ENCODE measurements around the gene PTPN7. TPM values are rescaled to one million over a fixed set of nuclear protein-coding genes. Genes with fewer than 3 reads are reported as not detected.

PTPN7 gene
- polyA plus RNA-seq, 2 of the 4 experiments (the other 2 are of a cell fraction): 0.08 TPM; not detected in 1

GRCh38 chr1:202162418-202163280 lies 2.2 kb upstream of the PTPN7 start (continued):
- TF ChIP-seq, protein P1, sequence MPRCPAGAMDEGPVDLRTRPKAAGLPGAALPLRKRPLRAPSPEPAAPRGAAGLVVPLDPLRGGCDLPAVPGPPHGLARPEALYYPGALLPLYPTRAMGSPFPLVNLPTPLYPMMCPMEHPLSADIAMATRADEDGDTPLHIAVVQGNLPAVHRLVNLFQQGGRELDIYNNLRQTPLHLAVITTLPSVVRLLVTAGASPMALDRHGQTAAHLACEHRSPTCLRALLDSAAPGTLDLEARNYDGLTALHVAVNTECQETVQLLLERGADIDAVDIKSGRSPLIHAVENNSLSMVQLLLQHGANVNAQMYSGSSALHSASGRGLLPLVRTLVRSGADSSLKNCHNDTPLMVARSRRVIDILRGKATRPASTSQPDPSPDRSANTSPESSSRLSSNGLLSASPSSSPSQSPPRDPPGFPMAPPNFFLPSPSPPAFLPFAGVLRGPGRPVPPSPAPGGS (IDR thresholded peaks at IDR 0.05): no peak
- TF ChIP-seq JUNB (IDR thresholded peaks at IDR 0.05): no peak

DNA sequence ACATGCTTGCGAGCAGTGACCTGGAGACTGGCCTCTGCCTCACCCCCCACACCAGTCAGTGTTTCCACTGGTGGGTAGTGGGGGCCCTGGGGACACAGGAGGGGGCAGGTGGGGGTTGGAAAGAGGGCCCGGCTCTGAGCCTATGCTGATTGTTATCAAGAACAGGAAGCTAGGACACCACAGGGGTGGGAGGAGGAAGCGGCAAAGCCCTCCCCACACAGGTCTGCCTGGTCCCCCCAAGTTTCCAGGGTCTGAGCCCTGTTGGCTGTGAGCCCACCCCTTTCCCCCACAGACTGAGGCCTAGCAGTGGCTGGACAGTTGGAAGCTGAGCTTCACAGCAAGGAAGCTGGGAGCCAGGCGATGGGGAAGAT lies 1.6 kb upstream of the PTPN7 start:
- ATAC-seq: no peak
- Histone ChIP-seq H3K4me2 (no peak overlapping the region), H3K4me1 (peaks cover 13% of the 10 kb centered on the region; the same call in 2 of the 3 replicates), H3K27ac (peak overlapping the region in 1 of 2 experiments; percentile 32; a peak in 1 of 6 replicates), H3K4me3 (no peak overlapping the region), H3K9me3 (no peaks in the 10 kb centered on the region)
- no peak for FAIRE-seq
- ChIA-PET POLR2A (no interaction called here), CTCF (interaction anchor here (0.7 to 2.1 kb wide), 4 partner anchors 9 to 28 kb away, joined by 3 to 7 read pairs (median 5); no protein-coding TSS in a partner anchor)
- 93% methylated on average over 4 of the region's 4 CpGs for WGBS (ENCODE audit: missing lambda C conversion rate)
- DNase-seq (ENCODE audit: low read depth in 1 of 2, low spot score in 1 of 2): no peak
- TF ChIP-seq RFX5 (IDR thresholded peaks at IDR 0.05) (no peak), POLR2AphosphoS2 (conservative IDR thresholded peaks at IDR 0.05; ENCODE audit: low read length) (no peak), FOSL2 (IDR thresholded peaks at IDR 0.05) (no peak), FOSL2 (CRISPR knock-in tag; IDR thresholded peaks at IDR 0.05) (no peak), MYC (IDR thresholded peaks at IDR 0.05; ENCODE audit: borderline replicate concordance, low read length) (no peak), NFE2L2 (conservative IDR thresholded peaks at IDR 0.05; ENCODE audit: low read length) (no peak), JUNB (IDR thresholded peaks at IDR 0.05) (no peak), ZC3H11A (IDR thresholded peaks at IDR 0.05) (no peak), CBX8 (IDR thresholded peaks at IDR 0.05) (no peak), HOXB13 (CRISPR knock-in tag; IDR thresholded peaks at IDR 0.05; ENCODE audit: low read depth) (no peak), HES2 (IDR thresholded peaks at IDR 0.05) (no peak), JUN (IDR thresholded peaks at IDR 0.05) (no peak), SMC3 (IDR thresholded peaks at IDR 0.05) (no peak)
- TF ChIP-seq, protein P2, sequence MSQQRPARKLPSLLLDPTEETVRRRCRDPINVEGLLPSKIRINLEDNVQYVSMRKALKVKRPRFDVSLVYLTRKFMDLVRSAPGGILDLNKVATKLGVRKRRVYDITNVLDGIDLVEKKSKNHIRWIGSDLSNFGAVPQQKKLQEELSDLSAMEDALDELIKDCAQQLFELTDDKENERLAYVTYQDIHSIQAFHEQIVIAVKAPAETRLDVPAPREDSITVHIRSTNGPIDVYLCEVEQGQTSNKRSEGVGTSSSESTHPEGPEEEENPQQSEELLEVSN (IDR thresholded peaks at IDR 0.05; ENCODE audit: borderline replicate concordance, low read depth): no peak

- CTCF ChIA-PET: interaction anchor here (1.6 to 2.1 kb wide), 5 partner anchors 8 to 29 kb away, joined by 4 to 10 read pairs (median 6); no protein-coding TSS in a partner anchor
- no peaks in the 10 kb centered on the region for H3K9me3 ChIP-seq
- peak overlapping the region in 1 of 2 experiments; percentile 32; a peak in 2 of 6 replicates for H3K27ac ChIP-seq
- no peak; a peak in 1 of 6 replicates for ATAC-seq
- no peak for FAIRE-seq
- no peak overlapping the region for H3K4me3 ChIP-seq
- TF ChIP-seq FOSL2 (IDR thresholded peaks at IDR 0.05) (no peak), FOSL2 (CRISPR knock-in tag; IDR thresholded peaks at IDR 0.05) (no peak), HOXB5 (CRISPR knock-in tag; IDR thresholded peaks at IDR 0.05) (no peak), RCOR1 (IDR thresholded peaks at IDR 0.05; ENCODE audit: low read depth, low read length) (no peak), HEYL (CRISPR knock-in tag; IDR thresholded peaks at IDR 0.05) (no peak), HOXA7 (CRISPR knock-in tag; IDR thresholded peaks at IDR 0.05) (no peak), HDAC2 (IDR thresholded peaks at IDR 0.05) (no peak), FOSB (CRISPR knock-in tag; IDR thresholded peaks at IDR 0.05) (no peak), ZSCAN20 (CRISPR knock-in tag; IDR thresholded peaks at IDR 0.05) (no peak), RFX5 (IDR thresholded peaks at IDR 0.05) (no peak), RAD21 (conservative IDR thresholded peaks at IDR 0.05 in 1 of 2, IDR thresholded peaks at IDR 0.05 in 1 of 2) (no peak)
- TF ChIP-seq, protein P3, sequence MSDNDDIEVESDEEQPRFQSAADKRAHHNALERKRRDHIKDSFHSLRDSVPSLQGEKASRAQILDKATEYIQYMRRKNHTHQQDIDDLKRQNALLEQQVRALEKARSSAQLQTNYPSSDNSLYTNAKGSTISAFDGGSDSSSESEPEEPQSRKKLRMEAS (IDR thresholded peaks at IDR 0.05): no peak
- TF ChIP-seq, protein P4, sequence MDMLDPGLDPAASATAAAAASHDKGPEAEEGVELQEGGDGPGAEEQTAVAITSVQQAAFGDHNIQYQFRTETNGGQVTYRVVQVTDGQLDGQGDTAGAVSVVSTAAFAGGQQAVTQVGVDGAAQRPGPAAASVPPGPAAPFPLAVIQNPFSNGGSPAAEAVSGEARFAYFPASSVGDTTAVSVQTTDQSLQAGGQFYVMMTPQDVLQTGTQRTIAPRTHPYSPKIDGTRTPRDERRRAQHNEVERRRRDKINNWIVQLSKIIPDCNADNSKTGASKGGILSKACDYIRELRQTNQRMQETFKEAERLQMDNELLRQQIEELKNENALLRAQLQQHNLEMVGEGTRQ (IDR thresholded peaks at IDR 0.05): no peak
- no peak for DNase-seq (ENCODE audit: low read depth in 1 of 2, low spot score in 1 of 2)
- H3K4me1 ChIP-seq: peaks cover 13% of the 10 kb centered on the region; the same call in 2 of the 3 replicates
- WGBS (ENCODE audit: missing lambda C conversion rate): 80% methylated on average over 21 of the region's 22 CpGs
- H3K4me2 ChIP-seq: no peak overlapping the region
- POLR2A ChIA-PET: no interaction called here
Measured at GRCh38 chr1:202161151-202162046, 997 bp upstream of the PTPN7 start.
